Stimulated activated CD4-positive, alpha-beta T cell treated with anti-CD3 and anti-CD28 coated beads, Interleukin-12 subunit alpha, Interleukin-12 subunit beta, amount 100 ng/mL, for 4 hours (primary cell): ENCODE data around the gene FOXO6.

Source experiments
- DNase-seq: peaks from one replicate; pipeline ENCODE4 v3.0.0-alpha.2; 2020

FOXO6 gene

GRCh38 chr1:41368366-41368765, 7.1 kb downstream of the FOXO6 start:
- no peak for DNase-seq

DNA sequence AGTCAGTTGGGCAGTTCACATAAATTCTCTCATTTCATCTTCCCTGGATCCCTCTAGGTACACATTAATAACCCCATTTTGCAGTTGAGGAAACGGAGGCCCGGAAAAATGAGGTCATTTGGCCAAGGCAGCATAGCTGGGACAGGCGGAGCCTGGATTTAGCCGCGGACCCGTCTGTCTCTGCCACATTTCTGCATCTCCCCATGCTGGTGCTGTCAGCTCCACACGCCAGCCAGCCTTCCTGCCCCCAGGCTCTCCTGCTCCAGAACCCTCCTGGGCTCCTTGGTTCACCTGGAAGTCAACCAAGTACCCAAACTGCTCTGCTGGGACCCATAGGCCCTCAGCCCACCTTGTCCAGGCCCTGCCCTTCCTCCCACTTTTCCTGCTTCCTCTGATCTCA, 7.6 kb downstream of the FOXO6 start:
- DNase-seq, result no peak

GRCh38 chr1:41369531-41369930, 8.3 kb downstream of the FOXO6 start:
- DNase-seq, result no peak

GRCh38 chr1:41370225-41370624, 9.0 kb downstream of the FOXO6 start:
- no peak for DNase-seq

GRCh38 chr1:41370756-41371420, 9.7 kb downstream of the FOXO6 start:
- no peak for DNase-seq

GRCh38 chr1:41371630-41372599, 10.7 kb downstream of the FOXO6 start:
- DNase-seq, result no peak

- no peak for DNase-seq
These were observed 11.4 kb downstream of the FOXO6 start for GRCh38 chr1:41372600-41372993.

- DNase-seq, result no peak
These were observed 12.1 kb downstream of the FOXO6 start for GRCh38 chr1:41373373-41373772.

DNA sequence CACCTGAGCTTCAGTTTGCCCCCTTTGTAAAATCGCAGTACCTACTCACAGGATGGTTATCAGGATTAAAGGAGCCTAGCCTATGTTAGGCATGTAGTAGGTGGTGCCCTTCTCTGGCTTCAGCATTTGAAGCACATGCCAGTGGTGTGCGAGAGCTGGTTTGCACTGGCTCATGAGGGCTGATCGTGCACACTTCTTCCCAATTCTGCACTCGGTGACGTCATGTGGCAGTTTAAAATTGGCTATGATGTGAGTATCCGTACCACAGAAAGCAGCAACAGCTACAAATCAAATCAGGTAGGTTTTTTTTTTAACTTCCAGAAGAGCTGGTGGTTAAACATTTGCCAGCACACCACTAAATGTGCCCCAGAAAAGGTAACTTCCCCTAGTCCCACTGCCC, 13.5 kb downstream of the FOXO6 start:
- no peak for DNase-seq

DNA sequence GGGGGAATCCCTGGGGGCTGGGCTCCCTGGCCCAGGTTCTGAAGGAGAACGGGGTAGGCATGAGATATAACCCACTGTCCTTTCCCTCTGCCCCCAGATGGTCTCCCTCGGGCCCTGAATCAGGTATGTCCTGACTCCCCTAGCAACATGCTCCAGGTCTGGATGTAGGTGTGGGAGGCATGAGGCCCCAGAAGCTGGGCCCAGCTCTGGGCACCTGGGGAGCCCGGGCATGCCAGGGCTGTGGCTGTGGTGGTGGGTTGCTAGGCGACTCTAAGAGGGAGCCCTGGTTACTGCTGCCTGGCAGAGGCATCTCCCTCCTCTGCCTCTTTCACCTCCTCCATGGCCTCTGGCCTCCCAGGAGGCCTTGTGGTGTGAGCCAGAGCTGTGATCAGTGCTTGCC, 16.2 kb downstream of the FOXO6 start:
- DNase-seq, result no peak

DNA sequence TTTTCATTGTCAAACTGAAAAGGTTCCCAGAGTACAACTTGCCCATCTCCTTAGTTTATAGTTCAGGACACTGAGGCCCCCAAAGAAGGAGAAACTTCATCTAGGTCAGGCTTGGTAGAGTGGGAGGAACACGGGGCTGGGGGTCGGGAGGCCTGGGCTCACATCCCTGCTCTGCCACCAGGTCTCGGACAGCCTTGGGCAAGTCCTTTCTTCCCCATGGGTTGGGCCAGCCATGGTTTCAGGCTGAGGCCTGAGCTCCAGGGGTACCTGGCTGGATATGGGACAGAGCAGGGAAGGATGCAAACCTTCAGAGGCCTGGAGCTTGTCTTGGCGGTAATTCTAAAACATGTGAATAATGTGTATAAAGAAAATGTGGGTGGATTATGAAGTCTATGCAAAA, 17.0 kb downstream of the FOXO6 start:
- DNase-seq, result no peak

GRCh38 chr1:41378999-41379737, 17.9 kb downstream of the FOXO6 start:
- no peak for DNase-seq

DNA sequence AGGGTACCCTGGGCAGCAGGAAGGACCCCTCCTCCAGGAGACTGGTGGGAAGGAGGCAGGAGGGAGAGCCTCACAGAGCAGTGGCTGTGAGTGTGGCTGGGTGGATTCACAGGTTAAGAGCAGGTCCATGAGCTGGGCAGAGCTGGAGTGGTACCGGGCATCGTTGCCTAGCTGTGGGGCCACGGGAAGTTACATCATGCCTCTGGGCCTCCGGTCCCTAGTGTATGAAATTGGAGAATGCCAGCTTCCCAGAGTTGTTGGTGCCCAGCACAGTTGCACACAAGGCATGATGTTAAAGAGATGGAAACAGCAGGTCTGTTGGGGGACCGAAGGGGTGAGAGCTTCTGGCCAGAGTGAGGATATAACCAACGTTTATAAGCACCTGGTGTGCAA, 18.5 kb downstream of the FOXO6 start:
- no peak for DNase-seq

- no peak for DNase-seq
These were observed 19.0 kb downstream of the FOXO6 start for GRCh38 chr1:41380195-41380594.

DNA sequence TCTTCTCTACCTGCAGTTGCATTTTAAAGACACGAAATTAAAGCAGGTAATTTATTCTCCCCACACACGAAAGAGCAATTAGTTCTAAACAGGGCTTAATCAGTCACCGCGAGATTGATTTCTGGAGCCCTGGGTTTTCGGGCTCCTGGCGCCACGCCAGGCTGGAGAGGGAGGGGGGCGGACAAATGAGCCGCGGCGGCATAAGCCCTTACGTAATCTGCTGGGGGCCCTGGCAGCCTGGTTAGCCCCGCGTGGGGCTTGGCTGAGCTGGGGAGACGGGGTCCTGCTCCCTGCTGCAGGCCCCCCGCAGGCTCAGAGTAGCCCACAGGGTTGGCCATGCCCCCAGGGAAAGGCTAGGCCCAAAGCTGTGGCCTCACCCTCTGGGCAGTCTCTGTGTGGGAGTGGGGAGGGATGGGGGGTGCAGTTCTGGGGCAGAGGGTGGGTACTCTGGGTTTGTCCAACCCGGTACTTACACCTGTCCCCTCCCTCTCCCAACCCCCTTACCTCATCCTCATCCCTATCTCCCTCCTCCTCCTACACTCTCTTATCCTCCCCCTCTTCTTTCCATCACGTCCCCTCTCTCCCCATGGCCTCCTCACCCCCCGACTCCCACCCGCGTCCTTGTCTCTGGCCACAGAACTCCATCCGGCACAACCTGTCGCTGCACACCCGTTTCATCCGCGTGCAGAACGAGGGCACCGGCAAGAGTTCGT, 19.9 kb downstream of the FOXO6 start:
- no peak for DNase-seq

DNA sequence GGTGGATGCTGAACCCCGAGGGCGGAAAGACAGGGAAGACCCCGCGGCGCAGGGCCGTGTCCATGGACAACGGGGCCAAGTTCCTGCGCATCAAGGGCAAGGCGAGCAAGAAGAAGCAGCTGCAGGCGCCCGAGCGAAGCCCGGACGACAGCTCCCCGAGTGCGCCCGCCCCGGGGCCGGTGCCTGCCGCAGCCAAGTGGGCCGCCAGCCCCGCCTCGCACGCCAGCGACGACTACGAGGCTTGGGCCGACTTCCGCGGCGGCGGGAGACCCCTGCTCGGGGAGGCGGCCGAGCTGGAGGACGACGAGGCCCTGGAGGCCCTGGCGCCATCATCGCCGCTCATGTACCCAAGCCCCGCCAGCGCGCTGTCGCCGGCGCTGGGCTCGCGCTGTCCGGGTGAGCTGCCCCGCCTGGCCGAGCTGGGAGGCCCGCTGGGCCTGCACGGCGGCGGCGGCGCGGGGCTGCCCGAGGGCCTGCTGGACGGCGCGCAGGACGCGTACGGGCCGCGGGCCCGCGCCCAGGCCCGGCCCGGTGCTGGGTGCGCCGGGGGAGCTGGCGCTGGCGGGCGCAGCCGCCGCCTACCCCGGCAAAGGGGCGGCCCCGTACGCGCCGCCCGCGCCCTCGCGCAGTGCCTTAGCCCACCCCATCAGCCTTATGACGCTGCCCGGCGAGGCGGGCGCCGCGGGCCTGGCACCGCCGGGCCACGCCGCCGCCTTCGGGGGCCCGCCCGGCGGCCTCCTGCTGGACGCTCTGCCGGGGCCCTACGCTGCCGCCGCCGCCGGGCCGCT, 20.7 kb downstream of the FOXO6 start:
- DNase-seq, result no peak

- DNase-seq, result no peak
These were observed 21.4 kb downstream of the FOXO6 start for GRCh38 chr1:41382480-41383090.

DNA sequence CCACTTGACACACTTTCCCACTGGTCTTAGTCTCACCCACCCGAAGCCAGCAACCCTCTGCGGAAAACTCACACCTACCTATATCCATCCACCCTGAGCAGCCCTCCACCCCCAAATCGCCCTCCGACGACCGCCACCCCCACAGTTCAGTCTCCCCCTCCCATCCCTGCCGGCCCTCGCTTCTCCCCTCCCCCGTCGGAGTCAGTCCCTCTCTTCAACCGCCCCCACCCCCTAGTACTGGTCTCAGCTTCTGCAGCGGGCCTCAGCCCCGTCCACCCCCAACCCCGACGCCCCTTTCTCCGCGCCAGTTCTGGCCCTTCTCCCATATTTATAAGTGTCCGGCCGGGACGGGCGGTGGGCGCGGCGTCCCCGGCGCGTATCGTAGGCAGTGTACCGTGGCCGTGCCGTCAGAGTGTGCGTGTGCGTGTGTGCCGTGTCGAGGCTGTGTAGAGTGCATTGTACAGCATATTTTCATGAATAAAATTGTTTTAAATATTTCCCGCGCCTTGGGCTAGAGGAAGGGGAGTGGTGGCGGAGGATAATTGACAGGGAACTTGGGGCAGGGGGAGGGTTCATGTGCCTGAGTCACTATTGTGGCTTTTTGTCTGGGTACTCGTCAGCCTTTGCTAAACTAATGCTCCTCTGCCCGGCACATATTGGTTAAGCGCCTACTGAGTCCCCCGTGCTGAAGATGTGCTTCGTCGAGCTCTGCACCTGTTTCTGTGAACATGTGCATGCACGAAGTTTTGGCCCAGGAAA, 22.0 kb downstream of the FOXO6 start:
- DNase-seq, result no peak

GRCh38 chr1:41384579-41384978, 23.3 kb downstream of the FOXO6 start:
- DNase-seq, result no peak

GRCh38 chr1:41385398-41386195, 24.4 kb downstream of the FOXO6 start:
- DNase-seq, result no peak
